Globus pallidus (tissue), 1 donor: ENCODE measurements around the gene ITGA7.
"Not testable (repeated sequence)": the region's sequence is repeated elsewhere in the genome, so short reads cannot be mapped to it uniquely, and the experiment has no call there.

Source experiments
- DNase-seq: peaks from one replicate; pipeline ENCODE4 v3.0.0-alpha.2; 2015; ENCODE audit warnings: low spot score

ITGA7 gene

DNA sequence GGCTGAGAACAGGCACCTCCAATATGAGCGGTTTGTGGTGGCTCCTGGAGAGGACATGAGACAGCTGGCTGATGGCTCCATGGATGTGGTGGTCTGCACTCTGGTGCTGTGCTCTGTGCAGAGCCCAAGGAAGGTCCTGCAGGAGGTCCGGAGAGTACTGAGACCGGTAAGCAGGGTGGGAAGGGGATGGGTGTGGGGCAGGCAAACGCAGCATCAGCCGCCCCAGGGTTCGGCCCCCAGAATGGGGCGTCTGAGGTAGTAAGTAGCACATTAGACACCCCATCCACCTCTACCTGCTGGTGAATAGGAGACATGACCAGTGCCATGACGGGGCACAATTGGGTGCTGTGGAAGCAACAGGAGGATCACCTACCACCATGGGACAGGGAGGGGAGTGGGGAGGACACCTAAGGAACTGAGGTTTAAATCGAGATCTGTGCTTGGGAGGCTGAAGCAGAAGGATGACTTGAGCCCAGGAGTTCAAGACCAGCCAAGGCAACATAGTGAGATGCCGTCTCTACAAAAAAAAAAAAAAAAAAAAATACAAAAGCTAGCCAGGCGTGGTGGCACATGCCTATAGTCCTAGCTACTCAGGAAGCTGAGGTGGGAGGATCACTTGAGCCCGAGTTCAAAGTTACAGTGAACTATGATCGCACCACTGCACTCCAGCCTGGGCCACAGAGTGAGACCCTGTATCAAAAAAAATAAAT lies 25.5 kb downstream of the ITGA7 start:
- DNase-seq: no peak

DNA sequence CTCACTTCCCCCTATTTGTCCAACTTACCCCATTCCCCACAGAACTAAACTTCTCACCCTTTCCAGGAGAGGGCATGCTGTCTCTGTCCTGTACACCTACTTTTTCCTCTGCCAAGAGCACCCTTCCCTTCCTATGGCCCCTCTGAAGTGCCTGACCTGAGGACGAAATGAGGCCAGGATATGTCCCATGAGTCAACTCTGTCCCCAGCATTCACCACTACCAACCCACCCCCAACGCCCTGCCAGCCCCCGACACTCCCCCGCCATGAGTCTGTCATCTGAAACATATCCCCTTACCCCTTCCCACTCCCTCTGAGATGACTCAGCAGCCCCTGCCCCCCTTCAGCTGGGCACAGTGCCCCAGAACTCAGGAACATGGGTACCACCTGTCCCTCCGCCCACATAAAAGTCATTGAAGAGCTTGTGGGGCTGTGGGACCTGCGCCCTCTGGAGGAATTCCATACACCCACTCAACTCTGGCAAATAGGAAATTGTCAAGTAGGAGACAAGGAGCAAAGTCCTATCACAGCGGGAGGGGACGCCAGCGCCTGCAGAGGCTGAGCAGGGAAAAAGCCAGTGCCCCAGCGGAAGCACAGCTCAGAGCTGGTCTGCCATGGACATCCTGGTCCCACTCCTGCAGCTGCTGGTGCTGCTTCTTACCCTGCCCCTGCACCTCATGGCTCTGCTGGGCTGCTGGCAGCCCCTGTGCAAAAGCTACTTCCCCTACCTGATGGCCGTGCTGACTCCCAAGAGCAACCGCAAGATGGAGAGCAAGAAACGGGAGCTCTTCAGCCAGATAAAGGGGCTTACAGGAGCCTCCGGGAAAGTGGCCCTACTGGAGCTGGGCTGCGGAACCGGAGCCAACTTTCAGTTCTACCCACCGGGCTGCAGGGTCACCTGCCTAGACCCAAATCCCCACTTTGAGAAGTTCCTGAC lies 26.3 kb downstream of the ITGA7 start:
- no peak for DNase-seq

DNA sequence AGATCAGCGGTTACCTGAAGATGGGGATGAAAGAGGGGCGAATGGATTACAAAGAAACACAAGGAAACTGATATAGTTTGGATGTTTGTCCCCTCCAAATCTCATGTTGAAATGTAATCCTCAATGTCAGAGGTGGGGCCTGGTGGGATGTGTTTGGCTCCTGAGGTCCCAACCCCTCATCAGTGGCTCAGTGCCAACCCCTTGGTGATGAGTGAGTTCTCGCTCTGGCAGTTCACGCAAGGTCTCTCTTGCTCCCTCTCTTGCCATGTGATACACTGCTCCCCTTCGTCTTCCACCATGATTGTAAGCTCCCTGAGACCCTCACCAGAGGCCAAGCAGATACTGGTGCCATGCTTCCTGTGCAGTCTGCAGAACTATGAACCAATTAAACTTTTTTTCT lies 28.0 kb downstream of the ITGA7 start:
- DNase-seq: no peak

DNA sequence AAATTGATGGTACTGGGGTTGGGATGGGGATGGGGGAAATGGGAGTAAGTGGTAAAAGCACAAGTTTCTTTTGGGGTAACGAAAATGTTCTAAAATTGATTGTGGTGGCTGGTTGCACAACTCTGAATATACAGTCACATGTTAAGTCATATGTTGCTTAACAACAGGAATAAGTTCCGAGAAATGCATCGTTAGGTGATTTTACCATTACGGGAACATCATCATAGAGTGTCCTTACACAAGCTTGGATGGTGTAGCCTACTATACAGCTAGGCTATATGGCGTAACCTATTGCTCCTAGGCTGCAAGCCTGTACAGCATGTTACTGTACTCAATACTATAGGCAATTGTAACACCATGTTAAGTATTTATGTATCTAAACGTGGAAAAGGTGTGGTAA lies 31.0 kb downstream of the ITGA7 start:
- DNase-seq: no peak

DNA sequence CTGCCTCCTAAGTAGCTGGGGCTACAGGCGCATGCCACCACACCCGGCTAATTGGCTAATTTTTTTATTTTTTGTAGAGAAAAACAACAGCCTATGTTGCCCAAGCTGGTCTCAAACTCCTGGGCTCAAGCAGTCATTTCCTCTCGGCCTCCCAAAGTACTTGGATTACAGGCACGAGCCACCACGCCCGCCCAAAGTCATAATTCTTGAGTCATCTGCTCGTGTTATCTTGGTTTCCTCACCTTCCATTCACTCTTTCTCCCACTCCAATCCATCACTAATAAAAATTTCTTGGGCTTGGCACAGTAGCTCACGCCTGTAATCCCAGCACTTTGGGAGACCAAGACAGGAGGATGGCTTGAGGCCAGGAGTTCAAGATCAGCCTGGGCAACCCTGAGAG lies 32.0 kb downstream of the ITGA7 start:
- DNase-seq: no peak

DNA sequence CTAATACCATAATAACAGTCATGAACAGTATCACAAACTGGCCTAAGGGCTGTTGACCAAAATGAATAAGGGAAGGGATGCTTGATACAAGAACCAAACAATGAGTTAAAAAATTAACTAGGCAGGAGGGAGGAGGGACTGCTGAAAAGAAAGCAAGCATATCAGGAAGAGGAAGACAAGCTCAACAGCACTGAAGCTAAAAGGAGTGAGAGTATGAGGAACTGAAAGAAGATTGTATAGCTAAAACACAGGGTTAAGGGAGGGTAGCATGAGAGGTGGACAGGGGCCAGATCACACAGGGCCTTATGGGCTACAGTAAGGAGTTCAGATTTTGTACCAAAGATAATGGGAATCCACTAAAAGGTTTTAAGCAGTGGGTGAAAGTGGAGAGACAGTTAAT lies 34.1 kb downstream of the ITGA7 start:
- peak; percentile 48 for DNase-seq

DNA sequence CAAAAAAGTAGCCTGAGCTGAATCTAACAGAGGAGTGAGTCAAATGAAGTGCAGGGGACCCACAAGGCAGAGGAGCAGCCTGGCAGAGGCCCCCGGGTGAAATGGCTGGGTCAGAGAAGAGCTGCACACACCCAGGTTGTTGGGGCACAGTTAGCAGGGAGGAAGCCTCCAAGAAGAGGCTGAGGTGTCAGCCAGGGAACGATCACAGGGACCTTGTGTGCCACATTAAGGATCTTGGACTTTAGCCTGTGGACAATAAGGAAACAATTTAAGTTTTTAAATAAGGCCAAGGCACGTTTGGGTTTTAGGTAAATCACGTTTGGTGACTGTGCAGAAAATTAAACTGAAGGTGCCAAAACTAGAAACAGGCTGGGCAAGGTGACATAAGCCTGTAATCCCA lies 36.0 kb downstream of the ITGA7 start:
- DNase-seq: no peak

DNA sequence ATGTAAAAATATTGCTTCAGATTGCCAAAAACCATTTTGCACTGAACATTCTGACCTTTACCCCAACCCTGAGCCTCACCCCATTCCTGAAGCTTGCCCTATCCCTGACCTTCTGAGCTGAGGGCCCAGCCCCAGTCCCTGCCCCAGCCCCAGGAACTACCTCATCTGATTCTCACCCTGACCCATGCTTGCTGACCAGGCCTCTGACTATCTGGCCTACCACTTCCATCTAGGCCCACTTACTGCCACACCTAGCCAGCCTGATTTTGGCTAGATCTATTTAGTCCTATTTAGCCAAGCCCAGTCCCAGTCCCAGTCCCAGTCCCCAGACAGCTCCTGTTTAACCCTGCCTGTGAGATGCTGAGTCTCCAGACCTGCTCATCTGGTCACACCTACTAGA lies 37.4 kb downstream of the ITGA7 start:
- DNase-seq: no peak

DNA sequence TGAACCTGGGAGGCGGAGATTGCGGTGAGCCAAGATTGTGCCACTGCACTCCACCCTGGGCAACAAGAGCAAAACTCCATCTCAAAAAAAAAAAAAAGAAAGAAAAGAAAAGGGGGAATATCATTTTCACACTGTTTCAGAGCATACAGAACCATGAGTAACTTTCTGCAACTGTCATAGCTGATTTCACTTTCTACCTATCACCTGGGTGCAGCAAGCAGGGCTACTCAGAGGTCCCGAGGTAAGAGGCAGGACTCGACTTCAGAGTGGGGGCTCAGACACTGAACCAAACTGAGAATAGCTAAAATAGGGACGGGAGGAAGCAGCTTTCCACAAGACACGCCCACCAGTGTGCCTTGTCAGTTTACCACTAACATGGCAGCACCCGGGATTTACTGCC lies 41.2 kb downstream of the ITGA7 start:
- DNase-seq: no peak

DNA sequence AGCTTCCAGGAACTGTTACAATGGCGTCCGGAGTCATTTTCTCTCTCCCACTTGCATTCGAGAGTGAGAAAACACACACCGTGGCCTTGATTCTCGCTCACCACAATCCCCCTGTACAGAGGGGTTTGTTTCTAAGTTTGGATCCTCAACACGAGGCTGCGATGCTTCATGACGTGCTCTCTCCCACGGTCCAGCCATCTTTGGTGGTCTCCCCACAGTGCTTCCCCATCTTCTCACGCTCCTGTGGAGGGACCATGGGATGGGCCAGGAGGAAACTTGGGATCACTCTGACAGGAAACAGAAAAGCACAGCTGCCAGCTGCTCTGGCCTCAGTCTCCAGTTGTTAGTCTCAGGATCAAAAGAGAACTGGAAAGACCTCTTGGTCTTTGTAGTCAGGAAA lies 42.9 kb downstream of the ITGA7 start:
- DNase-seq: no peak

DNA sequence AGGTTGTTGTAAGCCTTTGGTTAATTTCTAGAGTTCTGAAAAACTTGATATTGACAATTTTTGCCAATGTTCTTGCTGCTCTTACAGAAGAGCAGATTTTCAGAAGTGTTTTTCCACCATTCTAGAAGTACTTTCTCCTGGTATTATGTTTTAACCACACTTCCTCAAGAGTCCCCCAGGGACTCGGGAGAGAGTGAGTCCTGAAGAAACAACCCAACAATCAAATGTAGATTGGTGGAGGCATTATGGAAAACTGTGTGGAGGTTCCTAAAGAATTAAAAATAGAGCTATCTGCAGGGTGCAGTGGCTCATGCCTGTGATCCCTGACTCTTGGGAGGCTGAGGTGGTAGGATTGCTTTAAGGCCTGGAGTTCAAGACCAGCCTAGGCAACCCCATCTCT lies 44.3 kb downstream of the ITGA7 start:
- no peak for DNase-seq

DNA sequence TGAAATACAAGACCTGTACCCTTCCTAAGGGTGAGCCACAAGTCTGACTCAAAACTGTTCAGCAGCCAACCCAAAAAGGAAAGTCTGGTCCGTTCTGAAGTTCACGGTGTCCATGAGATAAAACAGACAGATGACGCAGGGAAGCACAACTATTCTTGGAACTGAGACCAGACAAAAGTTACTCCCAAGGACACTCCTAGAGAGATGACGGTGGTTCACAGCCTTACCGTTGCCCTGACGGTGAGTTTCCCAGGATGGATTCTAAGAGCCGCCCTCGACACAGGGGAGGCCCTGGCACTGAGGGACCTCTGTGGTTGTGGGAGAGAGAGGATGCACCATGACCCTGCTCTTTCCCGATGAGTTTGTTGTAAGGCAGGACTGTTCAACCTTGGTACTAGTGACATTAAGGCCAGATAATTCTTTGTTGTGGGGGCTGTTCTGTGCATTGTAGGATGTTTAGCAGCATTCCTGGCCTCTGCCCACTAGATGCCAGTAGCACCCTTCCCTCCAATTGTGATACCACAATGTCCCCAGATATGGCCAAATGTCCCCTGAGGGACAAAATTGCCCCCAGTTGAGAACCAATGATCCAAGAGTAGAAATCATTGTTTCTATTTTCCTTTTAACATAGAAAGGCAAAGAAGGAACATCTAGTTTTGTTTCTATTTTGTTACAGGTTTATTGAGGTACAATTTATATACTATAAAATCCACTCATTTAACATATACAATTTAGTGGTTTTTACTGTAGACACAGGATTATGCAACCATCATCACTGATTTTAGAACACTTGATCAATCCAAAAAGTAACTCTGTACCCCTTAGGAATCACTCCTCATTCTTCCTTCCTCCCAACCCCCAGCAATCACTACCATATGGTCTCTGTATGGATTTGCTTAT lies 48.0 kb downstream of the ITGA7 start:
- DNase-seq: no peak

DNA sequence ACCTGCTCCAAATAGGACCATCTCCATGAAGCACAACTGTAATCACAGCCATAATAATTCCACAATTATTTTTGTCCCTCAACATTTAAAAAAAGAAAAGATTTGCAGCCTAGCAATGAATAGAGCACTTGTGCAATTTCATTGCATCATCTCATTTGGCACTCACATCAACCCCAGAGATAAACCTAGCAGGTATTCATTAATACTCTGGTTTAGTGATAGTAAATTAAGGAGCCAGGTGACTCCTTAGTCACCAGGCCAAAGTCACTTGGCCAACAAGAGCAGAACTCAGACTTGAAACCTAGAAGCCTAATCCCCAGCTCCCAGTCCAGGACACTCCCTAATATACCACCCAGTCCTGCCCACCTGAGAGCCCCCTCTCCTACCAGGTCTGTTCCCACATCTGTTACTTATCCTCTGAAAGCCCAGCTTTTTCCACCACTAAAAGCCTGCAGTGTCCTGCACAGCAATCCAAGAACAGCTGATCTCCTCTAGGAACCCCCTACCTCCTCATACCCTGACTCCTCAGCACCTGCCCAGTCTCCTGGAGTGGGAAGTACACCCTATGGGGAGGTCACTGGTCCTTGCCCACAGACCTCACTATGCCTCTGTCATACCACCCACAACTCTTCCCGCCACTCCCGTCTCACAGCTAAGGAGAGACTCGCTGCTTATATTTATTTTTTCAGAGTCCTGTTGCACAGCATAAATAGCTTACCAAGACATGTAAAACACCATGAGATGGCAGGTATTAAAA lies 48.9 kb downstream of the ITGA7 start:
- DNase-seq: no peak

DNA sequence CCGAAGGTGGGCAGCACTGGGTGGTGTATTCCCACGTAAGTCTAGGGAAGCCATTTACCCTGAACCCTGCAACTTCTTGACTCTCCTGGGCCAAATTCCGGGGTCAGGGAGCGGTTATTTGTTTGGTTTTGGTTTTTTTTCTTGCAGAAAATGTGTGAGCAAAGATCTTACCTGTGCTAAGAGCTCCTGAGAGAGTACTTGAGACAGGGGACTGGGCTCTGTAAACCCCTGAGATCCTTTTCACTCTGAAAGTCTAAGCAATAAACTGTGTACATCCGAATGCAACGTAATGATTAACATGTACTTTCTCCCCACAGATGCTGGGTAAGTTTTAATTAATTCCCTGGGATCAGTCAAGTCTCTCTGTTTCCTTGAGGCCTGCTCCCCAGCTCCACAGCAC lies 49.5 kb downstream of the ITGA7 start:
- DNase-seq: no peak

DNA sequence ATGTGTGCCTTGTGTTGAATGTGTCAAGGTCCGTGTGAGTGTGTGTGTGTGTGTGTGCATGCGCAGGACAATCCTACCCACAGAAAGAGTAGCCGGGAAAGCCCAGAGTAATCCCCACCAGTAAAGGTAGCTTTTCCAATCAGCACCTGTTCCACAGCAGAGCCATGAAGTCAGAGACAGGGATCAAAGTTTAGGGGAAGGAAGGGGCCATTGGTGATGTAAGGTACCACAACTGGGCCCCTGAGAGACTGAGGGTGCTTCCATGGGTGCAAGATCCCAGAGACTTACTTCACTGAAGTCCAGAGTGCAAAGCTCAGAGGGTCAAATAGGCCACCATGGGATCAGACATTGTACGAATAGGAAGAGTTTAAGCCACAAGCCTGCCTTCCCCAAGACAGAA lies 50.5 kb downstream of the ITGA7 start:
- no peak for DNase-seq

DNA sequence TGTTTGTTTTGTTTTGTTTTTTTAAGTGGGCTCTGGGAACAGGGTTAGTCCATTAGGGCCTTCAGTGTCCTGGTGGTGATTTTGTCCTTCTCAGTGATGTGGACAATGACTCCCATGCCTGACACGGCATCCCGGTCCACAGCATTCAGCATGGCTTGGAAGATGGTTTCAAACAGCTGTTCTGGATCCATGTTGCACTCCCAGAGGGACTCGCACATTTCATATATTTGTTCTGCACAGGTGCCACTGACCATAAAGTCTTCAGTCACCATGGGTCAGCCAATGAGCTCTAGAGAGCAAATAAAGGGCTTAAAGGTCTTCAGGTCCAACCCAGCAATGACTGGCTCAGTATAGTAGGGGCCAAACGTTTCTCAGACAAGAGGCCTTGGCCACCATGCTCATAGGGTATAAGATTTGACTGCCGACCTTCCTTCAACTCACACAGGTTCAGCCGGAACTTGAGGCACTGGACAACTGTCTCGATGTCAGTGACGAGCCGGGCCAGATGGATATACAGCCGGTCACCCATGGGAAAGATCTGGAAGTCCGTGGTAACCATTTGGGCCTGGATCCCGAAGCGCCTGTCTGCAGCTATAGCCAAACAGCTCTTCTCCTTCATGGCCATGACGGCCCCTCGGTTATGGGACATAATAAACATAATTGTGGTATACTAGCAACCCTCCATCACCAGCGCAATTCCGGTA lies 53.0 kb downstream of the ITGA7 start:
- DNase-seq: no peak

DNA sequence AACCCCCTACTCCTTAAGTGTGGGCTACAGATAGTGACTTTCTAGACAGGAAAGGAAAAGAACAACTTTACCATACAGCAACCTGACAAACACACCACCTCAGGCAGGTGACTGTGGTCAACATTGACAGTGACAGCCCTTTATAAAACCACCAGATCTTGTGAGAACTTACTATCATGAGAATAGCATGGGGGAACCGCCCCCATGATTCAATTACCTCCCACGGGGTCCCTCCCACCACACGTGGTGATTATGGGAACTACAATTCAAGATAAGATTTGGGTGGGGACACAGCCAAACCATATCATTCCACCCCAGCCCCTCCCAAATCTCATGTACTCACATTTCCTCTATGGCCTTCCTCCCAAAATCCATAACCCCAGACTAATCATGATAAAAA lies 54.7 kb downstream of the ITGA7 start:
- no peak for DNase-seq

DNA sequence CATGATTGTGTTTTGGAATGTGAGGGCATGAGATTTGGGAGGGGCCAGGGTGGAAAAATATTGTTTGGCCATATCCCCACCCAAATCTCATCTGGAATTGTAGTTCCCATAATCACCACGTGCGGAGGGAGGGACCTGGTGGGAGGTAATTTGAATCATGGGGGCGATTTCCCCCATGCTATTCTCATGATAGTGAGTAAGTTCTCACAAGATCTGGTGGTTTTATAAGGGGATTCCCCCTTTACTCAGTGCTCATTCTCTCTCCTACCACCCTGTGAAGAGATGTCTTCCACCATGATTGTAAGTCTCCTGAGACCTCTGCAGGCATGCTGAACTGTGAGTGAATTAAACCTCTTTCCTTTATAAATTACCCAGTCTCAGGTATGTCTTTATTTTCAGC lies 55.4 kb downstream of the ITGA7 start:
- DNase-seq: no peak

DNA sequence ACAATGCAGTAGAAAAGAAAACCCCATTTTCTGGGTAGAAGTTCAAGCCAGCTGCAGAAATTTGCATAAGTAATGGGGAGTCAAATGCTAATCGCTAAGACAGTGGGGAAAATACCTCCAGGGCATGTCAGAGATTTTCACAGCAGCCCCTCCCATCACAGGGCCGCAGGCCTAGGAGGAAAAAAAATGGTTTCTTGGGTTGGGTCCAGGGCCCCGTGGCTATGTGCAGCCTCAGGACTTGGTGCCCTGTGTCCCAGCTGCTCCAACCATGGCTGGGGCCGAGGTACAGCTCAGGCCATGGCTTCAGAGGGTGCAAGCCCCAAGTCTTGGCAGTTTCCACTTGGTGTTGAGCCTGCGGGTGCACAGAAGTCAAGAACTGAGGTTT lies 56.4 kb downstream of the ITGA7 start:
- no peak for DNase-seq

DNA sequence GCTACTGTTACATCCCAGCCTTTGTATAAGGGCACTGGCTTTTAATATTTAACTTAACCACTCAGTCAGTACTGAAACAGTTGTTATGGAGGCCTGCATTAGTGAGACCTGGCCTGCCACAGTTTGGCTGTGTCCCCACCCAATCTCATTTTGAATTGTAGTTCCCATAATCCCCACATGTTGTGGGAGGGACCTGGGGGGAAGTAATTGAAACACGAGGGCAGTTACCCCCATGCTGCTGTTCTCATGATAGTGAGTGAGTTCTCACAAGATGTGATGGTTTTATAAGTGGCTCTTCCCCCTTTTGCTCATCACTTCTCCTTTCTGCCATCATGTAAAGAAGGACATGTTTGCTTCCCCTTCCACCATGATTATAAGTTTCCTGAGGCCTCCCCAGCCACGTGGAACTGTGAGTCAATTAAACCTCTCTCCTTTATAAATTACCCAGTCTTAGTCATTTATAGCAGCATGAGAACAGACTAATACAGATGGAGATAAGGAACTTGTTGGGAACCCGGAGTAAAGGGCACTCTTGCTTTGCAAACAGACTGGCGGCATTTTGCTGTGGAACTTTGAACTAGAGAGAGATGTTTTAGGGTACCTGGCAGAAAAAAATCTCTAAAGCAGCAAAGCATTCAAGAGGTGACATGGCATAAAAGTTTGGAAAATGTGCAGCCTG lies 56.9 kb downstream of the ITGA7 start:
- not testable (repeated sequence) for DNase-seq

DNA sequence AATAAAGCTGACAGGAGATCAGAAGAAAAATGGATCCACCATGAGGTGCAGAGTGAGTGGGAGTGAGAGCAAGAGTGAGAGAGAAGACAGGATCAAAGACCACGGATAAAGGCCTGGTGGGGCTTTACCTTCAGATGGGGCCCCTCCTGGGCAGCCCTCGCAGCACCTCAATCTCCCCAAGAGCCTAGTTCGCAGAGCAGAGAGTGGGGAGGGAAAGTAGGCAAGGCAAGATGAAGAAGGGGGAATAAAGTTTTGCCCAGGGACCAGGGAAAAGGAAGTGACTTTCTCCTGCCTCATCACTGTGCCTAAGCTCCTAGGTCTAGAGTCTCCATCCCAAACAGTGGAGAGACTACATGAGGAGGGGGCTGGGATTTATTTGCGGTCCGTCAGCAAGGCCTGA lies 60.7 kb downstream of the ITGA7 start:
- no peak for DNase-seq
